NOMO-1 treated with dmso at 0.1 percent for 144 hours (cell line): ENCODE results near the gene FKBP5.
A peak's percentile ranks its signal among the peaks of the same experiment; 100 is the strongest.
"Not testable (repeated sequence)": the region's sequence is repeated elsewhere in the genome, so short reads cannot be mapped to it uniquely, and the experiment has no call there.

Source experiments
- DNase-seq: peaks from one replicate; lab custom pipeline; 2025; ENCODE audit not compliant: unreplicated experiment; lab: John Stamatoyannopoulos, UW

FKBP5 gene

GRCh38 chr6:35691027-35691824 is 2.5 kb upstream of the FKBP5 start:
- DNase-seq: peak; percentile 40

- no peak for DNase-seq
These were observed 1.8 kb upstream of the FKBP5 start for GRCh38 chr6:35690484-35690883.

- DNase-seq: not testable (repeated sequence)
These were observed 1.3 kb upstream of the FKBP5 start for GRCh38 chr6:35690006-35690405.

- peak; percentile 32 for DNase-seq
These were observed 784 bp downstream of the FKBP5 start for GRCh38 chr6:35687658-35688604.

- no peak for DNase-seq
These were observed 1.7 kb downstream of the FKBP5 start for GRCh38 chr6:35686873-35687555.

- no peak for DNase-seq
These were observed 2.3 kb downstream of the FKBP5 start for GRCh38 chr6:35686436-35686835.

GRCh38 chr6:35683267-35683666 is 5.4 kb downstream of the FKBP5 start:
- DNase-seq: no peak

- DNase-seq: no peak
These were observed 7.4 kb downstream of the FKBP5 start for GRCh38 chr6:35681298-35681697.

- no peak for DNase-seq
These were observed 9.3 kb downstream of the FKBP5 start for GRCh38 chr6:35679399-35679798.

- no peak for DNase-seq
These were observed 9.9 kb downstream of the FKBP5 start for GRCh38 chr6:35678814-35679213.

- DNase-seq: no peak
These were observed 10.6 kb downstream of the FKBP5 start for GRCh38 chr6:35678021-35678654.

- no peak for DNase-seq
These were observed 11.3 kb downstream of the FKBP5 start for GRCh38 chr6:35677456-35677855.

GRCh38 chr6:35675871-35676459 is 12.8 kb downstream of the FKBP5 start:
- DNase-seq: no peak

GRCh38 chr6:35674594-35674993 is 14.1 kb downstream of the FKBP5 start:
- DNase-seq: no peak

GRCh38 chr6:35673755-35674154 is 15.0 kb downstream of the FKBP5 start:
- no peak for DNase-seq

GRCh38 chr6:35673284-35673666 is 15.4 kb downstream of the FKBP5 start:
- DNase-seq: not testable (repeated sequence)

GRCh38 chr6:35670453-35670852 is 18.3 kb downstream of the FKBP5 start:
- DNase-seq: not testable (repeated sequence)

- DNase-seq: no peak
These were observed 19.2 kb downstream of the FKBP5 start for GRCh38 chr6:35669451-35670045.

GRCh38 chr6:35668744-35669450 is 19.8 kb downstream of the FKBP5 start:
- DNase-seq: no peak

- no peak for DNase-seq
These were observed 20.6 kb downstream of the FKBP5 start for GRCh38 chr6:35668096-35668495.
